Heart left ventricle (tissue), 16 donors: ENCODE measurements around the gene MRPL37. TPM values are rescaled to one million over a fixed set of nuclear protein-coding genes. Genes with fewer than 3 reads are reported as not detected.
A peak's percentile ranks its signal among the peaks of the same experiment; 100 is the strongest.

Experiments
- ATAC-seq, 4 donors: fragments of 200-7000 bp; cut with Tn5 transposase; one replicate each; pipeline ENCODE4 v1.9.1; 2020 to 2022; ENCODE audit warnings: moderate library complexity in 4 of 4, mild to moderate bottlenecking in 3 of 4, moderate number of reproducible peaks in 1 of 4
- DNase-seq, 5 donors: peaks; one replicate each; pipeline ENCODE4 v3.0.0-alpha.2; 2020
- H3K27ac ChIP-seq, 12 donors: fragments of 200-600 bp; sonication (generic) in 4 of 12; one replicate each; pipeline versions ENCODE4 v1.5.0 to v1.8.0; 2016 to 2022; ENCODE audit warnings: mild to moderate bottlenecking in 2 of 12
- H3K27me3 ChIP-seq, 9 donors: fragments of 200-600 bp; sonication (generic) in 2 of 9; one replicate each; pipeline versions ENCODE4 v1.5.1 to v1.8.0; 2016 to 2022; ENCODE audit warnings: mild to moderate bottlenecking in 3 of 9
- H3K36me3 ChIP-seq, 9 donors: fragments of 200-600 bp; sonication (generic) in 2 of 9; one replicate each; pipeline versions ENCODE4 v1.5.0 to v1.8.0; 2018 to 2022; ENCODE audit warnings: mild to moderate bottlenecking in 2 of 9
- H3K4me1 ChIP-seq, 12 donors: fragments of 200-600 bp; sonication (generic) in 4 of 12; one replicate each; pipeline versions ENCODE4 v1.5.0 to v1.8.0; 2016 to 2022; ENCODE audit warnings: mild to moderate bottlenecking in 3 of 12
- H3K4me3 ChIP-seq, 12 donors: fragments of 200-600 bp; sonication (generic) in 4 of 12; one replicate each; pipeline versions ENCODE4 v1.5.0 to v1.8.0; 2017 to 2022; ENCODE audit warnings: mild to moderate bottlenecking in 9 of 12, moderate library complexity in 4 of 12
- H3K9me3 ChIP-seq, 12 donors: fragments of 200-600 bp; sonication (generic) in 4 of 12; one replicate each; pipeline versions ENCODE4 v1.5.0 to v1.8.0; 2016 to 2022; ENCODE audit warnings: mild to moderate bottlenecking in 1 of 12
- POLR2A ChIP-seq, 2 donors: fragments of 450-650 bp; IDR thresholded peaks; one replicate each; pipeline ENCODE4 v1.6.1; 2017; ENCODE audit warnings: antibody characterized with exemption in 2 of 2, mild to moderate bottlenecking in 2 of 2, moderate library complexity in 2 of 2
- WGBS, 4 donors: extraction: QIAGEN DNeasy Blood & Tissue Kit in 2 of 4; methylation state at CpG; one replicate each; pipeline versions ENCODE4 v1.1.5 to v1.1.7; 2013 to 2018; 5-methylcytosine and 5-hydroxymethylcytosine counted together
- intact Hi-C, 10 donors: fragments of 100-400 bp; cut with DNase I; formaldehyde crosslinking; loops; one replicate each; pipeline versions ENCODE4 v1.11.1 to v1.14.2; 2022
- long read RNA-seq, 3 donors: library from polyadenylated mRNA; unstranded; transcript quantifications; one replicate each; pipeline ENCODE4 v2.0.0, GENCODE V29; 2020 to 2021
- polyA plus RNA-seq, 2 donors: library from polyadenylated mRNA; stranded (reverse); fragments of 200-250 nt; gene quantifications; one replicate each; pipeline ENCODE4 v1.2.3, GENCODE V29; 2013
- total RNA-seq, 9 donors: library from RNA; depleted of rRNA in 2 of 9; stranded (reverse); fragments of >200 nt in 2 of 9; fragmentation: NEBNext Ultra II Directional in 3 of 9; extraction: Animal tissue kit (Norgen Biotek cat#: 25700) in 3 of 9; gene quantifications; one replicate each; pipeline versions ENCODE4 v1.1.0 to v1.2.4, GENCODE V29; 2016 to 2023
- TF ChIP-seq, protein P1 (sequence below), 12 donors: fragments of 200-600 bp; sonication (generic) in 4 of 12; IDR thresholded peaks; one replicate each; pipeline versions ENCODE4 v1.5.0 to v1.8.0; 2018 to 2022; ENCODE audit warnings: antibody characterized with exemption in 12 of 12, mild to moderate bottlenecking in 5 of 12
- donor health status: ischemic (EF 13 %, LVEDD 7.1; RV severe dilation, severe dysfunction).
- donor health status: healthy with polysubstance abuse.
- donor health status: DM: no; HTN: yes; CAD: no.
- donor health status: DM: no; HTN: no; CAD: no.
- donor health status: ischemic (EF 25% LVEDD 6.9; RV normal size, moderate dysfunction).
- donor health status: ischemic (EF 25% LVEDD 5.7; RV mildly dilated, moderate dysfunction).
- donor health status: healthy.
- donor health status: DM: yes; HTN: yes; CAD: no.
- donor health status: ischemic (EF 35%, LVEDD 5.7; RV mildly dilated, moderate dysfunction).
- donor health status: nonischemic (EF 11% LVEDD 7.7; RV severe dilation, severe dysfunction).
- donor health status: DM: yes; HTN: yes; CAD: no.
- donor health status: PGD.
- donor health status: ischemic (EF 29% LVEDD 5.4; RV normal size, mild dysfunction).
- donor health status: nonischemic (EF 23%, LVEDD 6.1; RV moderate dilation, normal function).

Gene MRPL37
- total RNA-seq (100 to 1,000 TPM in 2 of 9 donors, 10 to 100 TPM in 7; 75.6 to 122 (median 89.3) TPM), polyA plus RNA-seq (10 to 100 TPM; 46.7 to 78.1 TPM)
- long read RNA-seq, donor 1, transcript MRPL37-202 (7 exons, 1,483 nt) = major isoform, 71 of 103 reads
- long read RNA-seq, donor 1, partial matches to known transcripts = 21 of 103 reads
- long read RNA-seq, donor 1, other reads (novel, unspliced or antisense) = 10 of 103 reads
- long read RNA-seq, donor 2, transcript MRPL37-202 (7 exons, 1,483 nt) = major isoform, 253 of 288 reads
- long read RNA-seq, donor 2, transcript MRPL37-206 (7 exons, 1,582 nt) = minor isoform, 5 of 288 reads
- long read RNA-seq, donor 2, partial matches to known transcripts = 16 of 288 reads
- long read RNA-seq, donor 2, other reads (novel, unspliced or antisense) = 14 of 288 reads
- long read RNA-seq, donor 3, transcript MRPL37-202 (7 exons, 1,483 nt) = major isoform, 45 of 68 reads
- long read RNA-seq, donor 3, partial matches to known transcripts = 19 of 68 reads
- long read RNA-seq, donor 3, other reads (novel, unspliced or antisense) = 3 of 68 reads

- H3K36me3 ChIP-seq = peaks cover 0 to 36% (median 25%) of the 10 kb centered on the region in 9 donors
- intact Hi-C loops = loop anchor here (2.0 to 10.0 kb wide), 7 partner anchors 125 to 295 kb away; partner anchors contain the start of gene SSBP3 (in 7 of the 10)
- peaks cover 0 to 30% (median 19%) of the 10 kb centered on the region in 12 donors for H3K4me1 ChIP-seq
- DNase-seq (peak; percentile 92 to 96 (median 94)), ATAC-seq (peak; percentile 98 to 100 (median 99))
- H3K9me3 ChIP-seq = no peaks in the 10 kb centered on the region
- TF ChIP-seq, protein P1, sequence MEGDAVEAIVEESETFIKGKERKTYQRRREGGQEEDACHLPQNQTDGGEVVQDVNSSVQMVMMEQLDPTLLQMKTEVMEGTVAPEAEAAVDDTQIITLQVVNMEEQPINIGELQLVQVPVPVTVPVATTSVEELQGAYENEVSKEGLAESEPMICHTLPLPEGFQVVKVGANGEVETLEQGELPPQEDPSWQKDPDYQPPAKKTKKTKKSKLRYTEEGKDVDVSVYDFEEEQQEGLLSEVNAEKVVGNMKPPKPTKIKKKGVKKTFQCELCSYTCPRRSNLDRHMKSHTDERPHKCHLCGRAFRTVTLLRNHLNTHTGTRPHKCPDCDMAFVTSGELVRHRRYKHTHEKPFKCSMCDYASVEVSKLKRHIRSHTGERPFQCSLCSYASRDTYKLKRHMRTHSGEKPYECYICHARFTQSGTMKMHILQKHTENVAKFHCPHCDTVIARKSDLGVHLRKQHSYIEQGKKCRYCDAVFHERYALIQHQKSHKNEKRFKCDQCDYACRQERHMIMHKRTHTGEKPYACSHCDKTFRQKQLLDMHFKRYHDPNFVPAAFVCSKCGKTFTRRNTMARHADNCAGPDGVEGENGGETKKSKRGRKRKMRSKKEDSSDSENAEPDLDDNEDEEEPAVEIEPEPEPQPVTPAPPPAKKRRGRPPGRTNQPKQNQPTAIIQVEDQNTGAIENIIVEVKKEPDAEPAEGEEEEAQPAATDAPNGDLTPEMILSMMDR (IDR thresholded peaks at IDR 0.05) = no peak
- TF ChIP-seq POLR2A (IDR thresholded peaks at IDR 0.05) = peak in 1 of 2 donors; percentile 65
- H3K4me3 ChIP-seq = peak within 1 kb of the TSS; percentile 62 to 96 (median 84)
- H3K27ac ChIP-seq = peak within 1 kb of the TSS; percentile 6 to 91 (median 72)
- no peaks in the 10 kb centered on the region for H3K27me3 ChIP-seq
- 0 to 1% (median 1%) methylated on average over 42 to 51 of the region's 51 CpGs for WGBS, 4 donors
Observed at GRCh38 chr1:54199765-54200518, at the start of gene MRPL37, which contains the start of gene CYB5RL. MRPL37 (plus strand) TSS chr1:54200167; CDS start chr1:54200244, 77 bp downstream. CYB5RL (minus strand) TSS chr1:54200030; CDS start chr1:54195616, 4,414 bp downstream.

- intact Hi-C loops = no loop called here
- Histone ChIP-seq H3K27ac (no peak overlapping the region), H3K36me3 (no peaks in the 10 kb centered on the region), H3K27me3 (no peaks in the 10 kb centered on the region), H3K9me3 (no peaks in the 10 kb centered on the region), H3K4me1 (peaks cover 0 to 8% (median 0%) of the 10 kb centered on the region in 12 donors), H3K4me3 (no peak overlapping the region)
- ATAC-seq = no peak
- WGBS, 4 donors = 87 to 92% (median 89%) methylated on average over 5 of the region's 5 CpGs
- DNase-seq = no peak
- TF ChIP-seq POLR2A (IDR thresholded peaks at IDR 0.05) = no peak
- TF ChIP-seq, protein P1 (IDR thresholded peaks at IDR 0.05) = no peak
Observed at GRCh38 chr1:54151013-54151412, 49.0 kb upstream of the MRPL37 start.

DNA sequence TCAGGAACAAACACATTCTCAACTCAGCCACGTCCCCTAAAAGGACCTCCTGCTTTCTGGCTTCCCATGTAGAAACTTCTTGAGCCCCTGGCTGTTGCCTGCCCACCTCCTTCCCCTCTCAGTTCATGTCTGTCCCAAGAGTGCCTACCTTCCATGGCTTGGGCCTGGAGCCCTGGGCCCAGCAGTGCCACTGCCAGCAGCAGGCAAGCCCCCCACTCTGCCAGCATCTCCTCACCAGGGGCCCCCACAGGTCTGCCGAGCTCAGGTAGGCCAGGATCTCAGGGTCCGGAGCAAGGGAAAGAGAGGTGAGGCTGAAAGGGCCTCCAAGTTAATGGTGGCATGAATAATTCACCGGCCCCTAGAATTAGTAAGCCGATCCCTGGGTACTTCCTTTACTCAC lies 47.3 kb upstream of the MRPL37 start, which contains the start of gene CDCP2:
TSS of gene CDCP2 (minus strand) at position 305 of the 400 bp plus-strand sequence. CDS start at position 227, 78 bp downstream.
- H3K27ac ChIP-seq = no peak within 1 kb of the TSS
- no peak for TF ChIP-seq POLR2A (IDR thresholded peaks at IDR 0.05)
- TF ChIP-seq, protein P1 (IDR thresholded peaks at IDR 0.05) = no peak
- intact Hi-C loops = no loop called here
- 94 to 97% (median 95%) methylated on average over 5 of the region's 5 CpGs for WGBS, 4 donors
- H3K9me3 ChIP-seq = no peaks in the 10 kb centered on the region
- no peak within 1 kb of the TSS for H3K4me3 ChIP-seq
- H3K4me1 ChIP-seq = peaks cover 0 to 8% (median 0%) of the 10 kb centered on the region in 12 donors
- no peak for DNase-seq
- no peaks in the 10 kb centered on the region for H3K27me3 ChIP-seq
- no peaks in the 10 kb centered on the region for H3K36me3 ChIP-seq
- ATAC-seq = no peak
